H9 (cell line): ENCODE measurements around the gene CFAP90. TPM values are rescaled to one million over a fixed set of nuclear protein-coding genes. Genes with fewer than 3 reads are reported as not detected.

Experiments
- DNase-seq: peaks from one replicate; pipeline ENCODE4 v3.0.0-alpha.2; 2017
- H2AFZ ChIP-seq: one replicate; pipeline ENCODE4 v1.6.1; 2013; ENCODE audit warnings: mild to moderate bottlenecking, low read length, control low read depth, moderate library complexity
- H2AK5ac ChIP-seq: 2 replicates; pipeline ENCODE4 v1.6.1; 2013; ENCODE audit warnings: low read length, control low read depth, mixed read lengths; ENCODE audit not compliant: insufficient read length
- H2BK120ac ChIP-seq: one replicate; pipeline ENCODE4 v1.6.1; 2013; ENCODE audit warnings: low read depth, mild to moderate bottlenecking, low read length, control low read depth, inconsistent platforms; ENCODE audit not compliant: poor library complexity, severe bottlenecking
- H2BK12ac ChIP-seq: 2 replicates; pipeline ENCODE4 v1.6.1; 2013; ENCODE audit warnings: low read length, control low read depth, mixed read lengths, low read depth; ENCODE audit not compliant: insufficient read length
- H2BK15ac ChIP-seq: 2 replicates; pipeline ENCODE4 v1.6.1; 2013; ENCODE audit warnings: low read depth, low read length, control low read depth
- H2BK20ac ChIP-seq: one replicate; pipeline ENCODE4 v1.6.1; 2013; ENCODE audit warnings: low read depth, mild to moderate bottlenecking, low read length, control low read depth, inconsistent platforms; ENCODE audit not compliant: poor library complexity, severe bottlenecking
- H2BK5ac ChIP-seq: 2 replicates; pipeline ENCODE4 v1.6.1; 2013; ENCODE audit warnings: low read length, control low read depth, mixed read lengths; ENCODE audit not compliant: insufficient read length
- H3K14ac ChIP-seq: 2 replicates; pipeline ENCODE4 v1.6.1; 2013; ENCODE audit warnings: low read length, control low read depth; ENCODE audit not compliant: insufficient read depth
- H3K18ac ChIP-seq: 2 replicates; pipeline ENCODE4 v1.6.1; 2013; ENCODE audit warnings: low read depth, mild to moderate bottlenecking, mixed read lengths, low read length, control low read depth; ENCODE audit not compliant: insufficient read length
- H3K23ac ChIP-seq: 2 replicates; pipeline ENCODE4 v1.6.1; 2013; ENCODE audit warnings: low read length, control low read depth, mixed read lengths, low read depth; ENCODE audit not compliant: insufficient read length
- H3K23me2 ChIP-seq: 2 replicates; pipeline ENCODE4 v1.6.1; 2013; ENCODE audit warnings: low read depth, mild to moderate bottlenecking, mixed read lengths, low read length, control low read depth; ENCODE audit not compliant: insufficient read length, poor library complexity, severe bottlenecking
- H3K27ac ChIP-seq: 2 replicates; pipeline ENCODE4 v1.5.1; 2013; ENCODE audit warnings: low read length, control low read depth, mixed read lengths, low read depth; ENCODE audit not compliant: insufficient read length
- H3K27me3 ChIP-seq: 2 replicates; pipeline ENCODE4 v1.6.1; 2013; ENCODE audit warnings: low read length, control low read depth, inconsistent platforms; ENCODE audit not compliant: insufficient read depth
- H3K4ac ChIP-seq: 2 replicates; pipeline ENCODE4 v1.6.1; 2013; ENCODE audit warnings: low read depth, mild to moderate bottlenecking, control low read depth, inconsistent platforms, low read length, moderate library complexity
- H3K4me1 ChIP-seq: 2 replicates; pipeline ENCODE4 v1.6.1; 2013; ENCODE audit warnings: low read length, control low read depth, inconsistent platforms; ENCODE audit not compliant: insufficient read depth
- H3K4me2 ChIP-seq: 2 replicates; pipeline ENCODE4 v1.6.1; 2013; ENCODE audit warnings: low read length, control low read depth, mixed read lengths; ENCODE audit not compliant: insufficient read length, insufficient read depth
- H3K56ac ChIP-seq: 2 replicates; pipeline ENCODE4 v1.6.1; 2013; ENCODE audit warnings: low read depth, mild to moderate bottlenecking, mixed read lengths, low read length, control low read depth; ENCODE audit not compliant: insufficient read length
- H3K79me1 ChIP-seq: 2 replicates; pipeline ENCODE4 v1.6.1; 2013; ENCODE audit warnings: low read depth, mild to moderate bottlenecking, moderate library complexity, low read length, control low read depth, inconsistent platforms; ENCODE audit not compliant: insufficient read depth, poor library complexity, severe bottlenecking
- H3K79me2 ChIP-seq: 2 replicates; pipeline ENCODE4 v1.6.1; 2013; ENCODE audit warnings: low read length, control low read depth, inconsistent platforms; ENCODE audit not compliant: insufficient read depth
- H3K9ac ChIP-seq: 2 replicates; pipeline ENCODE4 v1.6.1; 2013; ENCODE audit warnings: low read length, control low read depth, mixed read lengths; ENCODE audit not compliant: insufficient read length; ENCODE audit errors: extremely low read depth
- H3K9me3 ChIP-seq: one replicate; pipeline ENCODE4 v1.6.1; 2013; ENCODE audit warnings: low read depth, low read length, inconsistent platforms; ENCODE audit not compliant: control insufficient read depth
- H3T11ph ChIP-seq: one replicate; pipeline ENCODE4 v1.6.1; 2013; ENCODE audit warnings: mild to moderate bottlenecking, low read length, control low read depth, inconsistent platforms
- H4K20me1 ChIP-seq: one replicate; pipeline ENCODE4 v1.6.1; 2013; ENCODE audit not compliant: control insufficient read depth, insufficient read length, insufficient read depth
- H4K5ac ChIP-seq: 2 replicates; pipeline ENCODE4 v1.6.1; 2013; ENCODE audit warnings: low read depth, mild to moderate bottlenecking, mixed read lengths, low read length, control low read depth; ENCODE audit not compliant: insufficient read length
- H4K8ac ChIP-seq: replicated peaks from 2 replicates; pipeline ENCODE4 v1.6.1; 2013; ENCODE audit warnings: low read length, control low read depth, mixed read lengths, low read depth; ENCODE audit not compliant: insufficient read length
- H4K91ac ChIP-seq: 2 replicates; pipeline ENCODE4 v1.6.1; 2013; ENCODE audit warnings: low read depth, mild to moderate bottlenecking, moderate library complexity, mixed read lengths, low read length, control low read depth; ENCODE audit not compliant: insufficient read length
- H3K27ac Mint-ChIP-seq, 3 experiments: 2 replicates in 2 of 3; 3 replicates in 1 of 3; pipeline ENCODE4 v1.8.0; 2020 to 2021; ENCODE audit warnings: mixed read lengths in 3 of 3, mild to moderate bottlenecking in 1 of 3, moderate library complexity in 1 of 3
- H3K27me3 Mint-ChIP-seq: 2 replicates; pipeline ENCODE4 v1.8.0; 2021; ENCODE audit warnings: low read depth, mild to moderate bottlenecking, moderate library complexity, mixed read lengths
- H3K36me3 Mint-ChIP-seq, 3 experiments: 2 replicates in 2 of 3; 3 replicates in 1 of 3; pipeline ENCODE4 v1.8.0; 2020 to 2021; ENCODE audit warnings: low read depth in 3 of 3, mixed read lengths in 3 of 3; ENCODE audit not compliant: insufficient read depth in 1 of 3
- H3K4me1 Mint-ChIP-seq, 2 experiments: 2 replicates each; pipeline ENCODE4 v1.8.0; 2020; ENCODE audit warnings: mixed read lengths in 2 of 2
- H3K4me3 Mint-ChIP-seq, 2 experiments: 2 replicates in 1 of 2; 3 replicates in 1 of 2; pipeline ENCODE4 v1.8.0; 2020 to 2021; ENCODE audit warnings: mild to moderate bottlenecking in 2 of 2, mixed read lengths in 2 of 2, moderate library complexity in 1 of 2
- H3K9me3 Mint-ChIP-seq, 2 experiments: 2 replicates in 1 of 2; 3 replicates in 1 of 2; pipeline ENCODE4 v1.8.0; 2020; ENCODE audit warnings: mild to moderate bottlenecking in 2 of 2, mixed read lengths in 2 of 2, moderate library complexity in 1 of 2
- CTCF ChIP-seq: fragments of 200-600 bp; sonication (generic); conservative IDR thresholded peaks from 3 replicates; pipeline ENCODE4 v1.8.0; 2021; ENCODE audit warnings: antibody characterized with exemption, mild to moderate bottlenecking
- WGBS: extraction: QIAGEN DNeasy Blood & Tissue Kit; methylation state at CpG from one replicate; pipeline ENCODE4 v1.1.7; 2013; ENCODE audit warnings: missing lambda C conversion rate, low lambda C conversion rate, mixed read lengths; ENCODE audit not compliant: insufficient read length; ENCODE audit errors: extremely low coverage; 5-methylcytosine and 5-hydroxymethylcytosine counted together
- total RNA-seq: library from RNA; stranded (reverse); gene quantifications from 2 replicates; pipeline ENCODE4 v1.2.1, GENCODE V29; 2021

CFAP90 gene
- total RNA-seq, 1 experiment from 2014 or later: 0.44 TPM

GRCh38 chr5:7877851-7878250, 26.9 kb upstream of the CFAP90 start:
- no peak for TF ChIP-seq CTCF
- Histone ChIP-seq H2AK5ac (no peak overlapping the region), H3K9ac (no peak overlapping the region), H3K14ac (no peak overlapping the region), H2BK5ac (no peak overlapping the region), H3K27ac (no peak overlapping the region), H3K27me3 (no peaks in the 10 kb centered on the region), H3K79me2 (peaks cover 4% of the 10 kb centered on the region; the same call in 1 of the 2 replicates), H3K4ac (no peak overlapping the region), H3K56ac (no peak overlapping the region), H3K23me2 (no peaks in the 10 kb centered on the region), H4K8ac (no peak overlapping the region), H3T11ph (no peak overlapping the region), H2BK120ac (no peak overlapping the region), H2BK20ac (no peak overlapping the region), H2AFZ (no peak overlapping the region), H3K23ac (no peak overlapping the region), H3K4me1 (no peaks in the 10 kb centered on the region), H3K4me2 (no peak overlapping the region), H3K9me3 (no peaks in the 10 kb centered on the region), H4K91ac (no peak overlapping the region), H2BK15ac (no peak overlapping the region), H3K18ac (no peak overlapping the region), H4K5ac (no peak overlapping the region), H3K79me1 (peaks cover 4% of the 10 kb centered on the region), H4K20me1 (no peaks in the 10 kb centered on the region), H2BK12ac (no peak overlapping the region)
- peaks cover 30 to 82% (median 75%) of the 10 kb centered on the region in 3 experiments for H3K36me3 Mint-ChIP-seq
- no CpG with 5 or more reads among the region's 9 CpGs for WGBS
- no peaks in the 10 kb centered on the region for H3K9me3 Mint-ChIP-seq
- no peak overlapping the region for H3K4me3 Mint-ChIP-seq
- H3K27me3 Mint-ChIP-seq: no peaks in the 10 kb centered on the region
- H3K27ac Mint-ChIP-seq: no peak overlapping the region; a peak in 1 of 7 replicates
- no peaks in the 10 kb centered on the region; a peak in 1 of 4 replicates for H3K4me1 Mint-ChIP-seq
- no peak for DNase-seq
